HG02973 (cell line): ENCODE data around the gene TRPM3.

Source experiments
- ATAC-seq: cut with Tn5 transposase; IDR thresholded peaks from one replicate; pipeline ENCODE4 v1.9.1; 2021; ENCODE audit warnings: moderate library complexity; ENCODE audit not compliant: unreplicated experiment

TRPM3 gene

DNA sequence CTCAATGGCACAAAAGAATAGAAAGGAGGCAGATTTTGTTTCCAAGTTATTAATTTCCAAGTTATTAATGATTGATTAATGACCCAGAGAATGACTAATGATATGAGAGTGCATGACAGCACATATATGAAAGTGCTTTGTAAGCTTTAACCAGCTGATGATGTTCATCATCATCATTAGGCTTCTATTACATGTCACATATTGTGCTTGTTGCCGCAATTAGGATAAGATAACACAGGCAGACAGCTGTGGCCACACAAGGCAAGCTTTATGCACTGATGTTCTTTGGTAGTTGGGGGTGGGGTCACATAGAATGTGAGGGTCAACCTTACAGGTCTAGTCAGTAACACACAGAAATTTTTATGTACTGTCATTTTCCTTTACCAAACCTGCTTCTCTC is 219.7 kb downstream of the TRPM3 start:
- no peak for ATAC-seq

DNA sequence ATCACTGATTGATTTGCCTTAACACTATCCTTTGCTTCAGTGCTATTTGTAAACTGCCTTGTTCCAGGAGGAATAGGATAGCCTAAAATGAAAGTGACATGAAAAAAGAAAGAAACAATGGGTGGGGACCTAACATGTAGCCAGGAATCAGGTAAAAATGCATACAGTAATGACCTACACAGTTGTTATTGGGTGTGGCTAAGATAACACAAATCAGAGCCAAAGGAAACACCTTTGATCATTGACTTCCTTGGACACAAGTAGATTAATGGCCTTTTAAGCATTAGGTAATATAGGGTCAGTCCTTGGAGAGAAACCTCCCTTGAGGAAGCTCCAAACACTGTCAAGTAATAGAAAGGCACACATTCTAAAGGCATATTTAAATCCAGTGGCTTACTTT is 220.4 kb downstream of the TRPM3 start:
- ATAC-seq: no peak

DNA sequence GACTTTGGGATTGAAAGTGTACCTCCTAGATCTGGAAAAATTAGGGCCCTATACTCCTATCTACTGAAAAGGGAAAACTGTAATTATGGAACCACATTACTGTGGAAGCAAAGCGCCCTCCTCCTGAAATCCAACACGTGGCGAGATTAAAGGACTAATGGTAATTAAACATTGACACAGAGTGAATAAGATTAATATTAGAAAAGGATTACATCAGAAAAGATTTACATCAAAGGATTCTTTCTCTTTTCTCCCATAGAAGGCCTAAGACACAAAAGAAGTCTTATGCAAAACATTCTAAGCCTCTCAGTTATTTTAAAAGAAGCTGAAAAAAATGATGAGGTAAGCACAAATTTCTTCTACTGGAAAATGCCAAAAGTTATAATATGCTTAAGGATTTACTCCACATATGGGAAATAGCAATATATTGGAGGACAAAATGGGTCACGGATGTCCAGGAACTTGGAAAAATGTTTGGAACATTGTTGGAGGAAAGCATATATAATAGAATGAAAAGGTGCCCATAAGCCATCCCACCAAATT is 227.8 kb downstream of the TRPM3 start:
- no peak for ATAC-seq

DNA sequence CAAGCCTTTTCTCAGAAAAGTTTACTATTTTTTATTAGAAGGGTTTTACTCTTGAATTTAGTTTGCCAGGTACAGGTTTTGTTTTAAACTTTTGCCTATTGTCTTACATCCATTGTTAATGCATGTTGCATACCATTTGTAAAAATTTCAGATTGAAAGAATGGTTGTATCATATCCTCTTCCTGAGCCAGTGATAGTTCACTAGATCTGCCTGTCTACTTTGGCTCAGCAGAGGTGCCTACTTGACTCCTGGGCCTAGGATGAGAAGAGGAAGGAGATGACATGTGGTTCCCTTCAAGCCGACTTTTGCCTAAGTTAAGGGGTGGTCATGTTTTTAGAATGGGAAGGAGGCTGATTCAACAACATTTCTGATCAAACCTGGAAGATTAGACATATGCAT is 232.9 kb downstream of the TRPM3 start:
- ATAC-seq: no peak

DNA sequence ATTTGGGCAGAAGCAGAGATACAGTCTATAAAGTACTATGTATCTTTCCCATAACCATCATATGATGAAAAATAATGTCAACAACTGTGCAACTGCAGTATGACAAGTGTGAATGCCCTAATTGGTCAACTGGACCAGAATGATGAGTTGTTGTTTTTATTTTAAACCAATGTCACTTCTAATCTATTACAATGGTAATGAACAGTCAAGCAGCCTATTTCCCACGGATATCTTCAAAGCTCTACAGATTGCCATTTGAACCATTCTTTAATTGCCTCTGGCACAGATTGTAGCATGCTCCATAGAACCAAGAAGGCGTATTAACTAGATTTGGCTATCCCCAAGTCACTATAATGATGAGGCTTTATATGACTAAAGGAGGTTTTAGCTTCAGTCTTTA is 233.6 kb downstream of the TRPM3 start:
- ATAC-seq: no peak

DNA sequence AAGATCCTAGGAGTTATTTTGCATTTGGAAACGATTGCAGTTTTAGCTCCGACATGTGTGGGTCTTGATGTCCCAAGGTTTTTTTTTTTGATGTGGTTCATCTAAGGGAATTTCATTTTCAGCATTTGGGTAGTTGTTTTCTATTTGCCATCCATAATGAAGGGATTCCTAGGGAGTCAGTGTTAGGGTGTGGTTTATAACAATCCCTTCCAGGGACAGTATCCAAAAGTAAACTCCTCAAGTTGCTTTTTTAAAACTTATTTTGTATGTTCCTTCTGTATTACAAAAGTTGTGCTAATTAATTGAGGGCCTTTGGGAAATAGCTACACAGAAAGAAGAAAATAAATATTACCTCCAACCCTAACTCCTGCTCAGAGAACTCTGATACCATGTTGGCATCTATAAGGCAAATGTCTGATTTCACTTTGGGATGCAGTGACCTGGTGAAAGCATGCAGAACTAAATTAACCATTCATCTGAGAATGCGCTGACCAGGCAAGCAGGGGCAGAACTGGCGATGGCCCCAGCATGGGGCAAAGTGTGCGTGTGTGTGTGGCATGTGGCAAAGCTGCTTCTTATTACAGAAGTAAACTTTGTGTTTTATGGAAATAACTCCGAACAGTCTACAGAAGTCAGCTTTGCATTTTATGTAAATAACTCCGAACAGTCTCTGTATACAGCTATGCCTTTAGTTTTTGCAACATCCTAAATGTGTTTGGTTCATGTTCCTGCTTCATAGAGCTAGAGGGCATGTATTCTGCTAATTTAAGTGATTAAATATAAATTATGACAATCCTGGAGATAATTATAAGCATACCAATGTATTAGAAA is 237.2 kb downstream of the TRPM3 start:
- ATAC-seq: no peak

DNA sequence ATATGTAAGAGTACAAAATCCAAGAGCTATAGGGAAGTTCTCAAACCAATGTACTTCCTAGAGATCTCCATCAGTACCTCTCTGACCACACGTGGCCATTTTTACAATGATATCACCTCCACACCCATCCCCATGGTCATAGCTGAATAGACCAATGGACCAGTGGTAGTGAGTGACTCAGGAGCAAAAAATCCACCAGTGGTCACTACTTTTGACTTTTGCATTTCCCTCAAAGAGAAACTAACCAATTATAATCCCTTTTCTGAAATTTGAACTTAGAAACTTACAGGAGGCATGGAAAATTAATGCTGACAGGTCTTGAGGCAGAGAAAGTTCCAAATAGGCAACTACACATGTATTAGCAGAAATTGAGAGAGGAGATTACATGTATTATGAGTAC is 238.4 kb downstream of the TRPM3 start:
- no peak for ATAC-seq

DNA sequence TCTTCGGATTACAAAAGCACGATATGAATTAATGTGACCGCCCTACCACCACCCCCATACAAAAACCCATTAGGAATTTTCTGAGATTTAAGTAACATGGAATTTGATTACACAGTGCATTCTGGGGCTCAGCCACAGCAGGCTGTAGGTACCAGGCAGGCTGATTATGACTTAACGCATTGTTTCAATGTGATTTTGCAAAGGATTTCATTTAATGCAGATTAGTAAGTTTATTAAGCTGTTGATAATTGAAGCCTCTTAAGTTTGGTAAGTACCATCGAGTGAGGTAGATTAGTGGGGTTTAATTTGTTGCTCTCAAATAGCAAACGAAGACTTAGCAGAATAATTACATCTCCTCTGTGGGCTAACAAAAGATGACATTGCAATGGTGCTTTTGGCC is 240.1 kb downstream of the TRPM3 start:
- ATAC-seq: no peak

DNA sequence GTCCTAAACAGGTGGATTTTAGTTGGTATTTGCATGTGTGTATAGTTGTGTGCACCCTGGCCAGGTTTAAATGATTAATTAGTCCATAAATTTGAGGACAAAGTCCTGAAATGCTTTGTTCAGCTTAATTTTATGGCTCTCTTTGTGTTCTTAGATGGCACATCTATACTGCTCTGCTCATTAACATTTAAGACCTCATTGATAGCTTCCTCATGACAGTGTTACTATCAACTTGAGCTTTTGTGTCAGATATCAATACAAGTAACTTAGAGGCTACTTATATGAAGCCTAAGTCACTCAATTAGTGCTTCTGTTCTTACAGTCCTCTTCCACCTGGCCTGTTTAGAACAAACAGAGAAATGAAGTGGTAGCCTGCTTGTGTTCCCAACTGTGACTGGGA is 240.9 kb downstream of the TRPM3 start:
- ATAC-seq: no peak

DNA sequence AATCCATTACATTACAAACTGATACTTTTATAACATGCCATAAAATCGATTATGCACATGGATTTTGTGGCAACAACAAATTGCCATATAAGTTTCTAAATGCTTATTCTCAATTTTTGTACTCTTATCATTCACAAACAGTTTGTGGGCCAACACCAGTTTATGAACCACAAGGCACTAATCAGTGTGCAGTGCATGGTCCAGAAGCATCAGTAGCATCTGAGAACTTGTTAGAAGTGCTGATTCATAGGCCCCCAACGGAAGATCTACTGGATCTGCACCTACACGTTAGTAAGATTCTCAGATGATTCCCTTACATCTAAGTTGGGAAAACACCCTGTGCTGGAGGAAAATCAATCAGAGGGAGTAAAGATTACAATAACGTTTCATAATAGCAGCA is 242.8 kb downstream of the TRPM3 start:
- ATAC-seq: no peak

DNA sequence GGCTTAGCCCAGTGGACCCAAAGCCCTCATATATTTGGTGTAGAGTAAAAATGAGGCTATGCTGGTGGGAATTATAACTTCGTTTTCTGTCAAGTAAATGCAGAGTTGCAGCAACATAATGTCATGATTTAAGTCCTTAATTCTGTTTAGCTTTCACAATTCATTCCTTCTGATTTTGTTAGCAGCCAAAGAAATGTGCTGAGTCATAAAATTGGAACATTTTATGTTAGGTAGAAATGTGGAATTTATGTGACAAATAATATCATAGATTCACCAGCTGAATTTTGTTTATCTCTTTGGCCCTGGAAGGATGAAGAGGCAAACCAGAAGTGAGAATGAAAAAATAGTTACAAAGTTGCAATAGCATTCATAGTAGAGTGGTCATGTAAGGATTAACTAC is 247.0 kb downstream of the TRPM3 start:
- no peak for ATAC-seq

DNA sequence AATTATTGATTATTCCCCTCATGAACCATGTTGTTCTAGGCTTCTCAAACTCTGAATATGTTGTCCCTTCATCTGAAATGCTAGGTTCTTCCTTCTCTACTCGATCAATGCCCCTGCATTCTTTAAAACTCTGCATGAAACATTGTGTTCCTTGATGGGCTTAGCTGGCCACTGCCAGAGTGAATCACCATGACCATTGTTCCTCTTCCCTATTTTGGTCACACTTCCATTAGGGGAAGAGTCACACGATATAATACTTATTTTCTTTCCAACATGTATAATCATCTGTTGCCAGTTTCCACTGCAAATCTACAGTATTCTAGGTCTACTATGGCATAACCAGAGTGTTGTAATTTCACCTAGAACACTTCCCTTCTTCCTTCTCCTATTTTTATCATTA is 247.9 kb downstream of the TRPM3 start:
- no peak for ATAC-seq

DNA sequence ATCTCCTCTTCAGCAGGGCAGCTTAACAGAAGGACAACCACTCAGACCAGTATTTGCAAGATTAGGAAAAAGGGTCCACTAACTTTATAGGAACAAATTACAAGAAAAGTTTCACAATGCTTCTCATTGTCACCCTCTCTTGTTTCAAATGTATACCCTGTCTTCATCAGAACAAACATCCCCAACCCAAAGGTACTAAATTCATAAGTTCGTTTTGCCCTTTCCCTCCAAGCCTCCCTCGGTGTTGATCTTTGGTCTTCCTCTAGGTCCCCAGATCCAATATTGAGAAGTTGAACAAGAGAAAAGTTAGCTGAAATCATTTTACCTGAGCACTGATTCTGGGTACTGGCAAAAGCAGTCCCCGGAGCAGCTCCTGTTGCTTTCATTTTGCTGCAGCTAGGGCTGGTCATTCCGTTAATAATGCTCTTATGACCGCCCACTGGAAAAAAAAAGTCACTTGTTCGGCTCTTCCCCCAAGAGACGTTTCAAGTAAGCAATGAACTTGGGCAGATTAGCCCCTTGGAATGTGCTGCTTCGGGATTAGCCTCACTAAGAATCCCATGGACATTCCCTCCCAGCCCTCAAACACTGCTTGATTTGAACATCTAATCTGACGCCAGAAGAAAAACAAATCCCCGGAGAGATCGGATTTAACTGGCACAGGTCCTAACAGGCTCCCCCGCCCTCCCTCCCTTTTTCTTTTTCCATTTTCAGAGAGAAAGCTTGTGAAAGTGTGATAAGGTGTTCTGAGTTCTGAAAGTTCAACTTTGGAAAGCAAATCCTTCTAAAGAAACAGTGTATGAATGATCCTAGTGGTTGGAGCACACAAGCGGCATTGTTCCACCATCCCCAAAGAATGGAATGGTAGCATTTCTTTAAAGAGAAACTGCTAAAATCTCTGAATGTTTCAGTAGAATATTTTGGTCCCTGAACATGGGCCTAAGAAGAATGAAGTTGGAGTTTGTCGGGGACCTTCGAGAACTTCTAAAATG is 252.5 kb downstream of the TRPM3 start:
- ATAC-seq: no peak

DNA sequence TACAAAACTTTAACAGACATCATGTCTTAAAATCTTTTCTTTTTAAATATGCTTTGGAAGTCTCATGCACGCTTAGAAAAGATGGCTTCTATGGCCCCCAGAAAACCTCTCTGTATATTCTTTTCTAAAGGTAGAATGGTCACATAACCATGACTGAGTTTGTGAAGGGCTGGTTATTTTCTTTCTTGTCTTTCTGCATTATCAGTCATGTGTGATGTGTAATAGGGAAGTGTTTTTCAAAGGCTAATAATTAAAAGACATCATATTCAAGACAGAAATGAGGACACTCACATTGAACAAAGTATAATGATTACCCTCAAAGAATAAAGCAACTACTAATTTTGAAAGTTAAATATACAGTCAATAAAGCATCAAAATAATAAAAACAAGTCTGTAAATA is 253.4 kb downstream of the TRPM3 start:
- no peak for ATAC-seq

DNA sequence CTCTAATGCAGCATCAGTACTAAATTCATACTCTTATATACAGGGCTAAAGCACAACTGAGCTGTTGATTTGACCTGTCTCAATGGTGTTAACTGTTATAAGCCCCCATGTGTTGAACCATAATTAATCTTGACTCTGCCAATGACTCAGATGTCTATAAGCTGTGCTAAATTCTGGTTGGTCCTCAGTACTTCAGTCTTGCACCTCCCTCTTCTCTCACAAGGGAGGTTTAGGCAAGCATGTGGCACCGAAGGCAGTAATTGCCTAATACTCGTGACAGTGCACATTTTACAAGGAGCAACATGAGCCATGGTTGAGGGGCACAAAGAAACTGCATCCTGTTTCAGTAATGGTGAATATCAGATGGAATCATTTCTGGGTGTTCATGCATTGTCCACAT is 255.9 kb downstream of the TRPM3 start:
- ATAC-seq: no peak

DNA sequence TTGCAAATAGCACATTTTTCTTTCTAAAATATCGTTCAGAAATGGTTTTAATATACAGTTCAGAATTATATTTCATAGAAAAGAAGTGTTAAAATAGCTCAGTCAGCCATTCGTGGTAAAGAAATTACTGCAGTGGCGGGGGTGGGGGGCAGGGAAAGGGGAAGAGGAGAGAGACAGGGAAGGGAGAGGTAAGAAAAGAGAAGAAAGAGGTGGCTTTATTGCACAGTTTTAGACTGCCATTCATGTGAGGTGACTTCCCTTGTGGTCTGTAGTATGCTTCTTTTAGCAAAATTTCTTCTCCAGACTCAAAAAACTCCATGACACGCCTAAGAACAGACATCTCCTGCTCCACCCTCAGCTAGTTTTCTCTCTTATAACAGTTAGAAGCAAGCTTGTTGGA is 259.6 kb downstream of the TRPM3 start:
- ATAC-seq: no peak

DNA sequence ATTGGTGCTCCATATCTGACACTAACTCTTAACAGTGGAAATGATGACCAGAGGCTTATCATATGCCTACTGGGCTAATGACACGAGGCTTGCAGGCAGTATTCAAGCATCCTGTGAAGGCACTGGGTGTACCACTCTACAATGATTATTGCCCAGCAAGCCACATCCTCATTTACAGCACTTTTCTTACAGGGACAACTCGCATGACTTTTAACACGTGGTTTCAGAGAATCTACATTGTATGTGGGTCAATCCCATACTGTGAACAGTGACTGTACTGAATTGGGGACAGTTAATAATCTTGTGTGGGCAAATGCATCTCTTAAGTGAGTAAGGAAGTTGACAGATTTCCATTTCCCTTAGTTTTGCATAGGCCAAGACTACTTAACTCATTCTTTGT is 260.0 kb downstream of the TRPM3 start:
- ATAC-seq: no peak

DNA sequence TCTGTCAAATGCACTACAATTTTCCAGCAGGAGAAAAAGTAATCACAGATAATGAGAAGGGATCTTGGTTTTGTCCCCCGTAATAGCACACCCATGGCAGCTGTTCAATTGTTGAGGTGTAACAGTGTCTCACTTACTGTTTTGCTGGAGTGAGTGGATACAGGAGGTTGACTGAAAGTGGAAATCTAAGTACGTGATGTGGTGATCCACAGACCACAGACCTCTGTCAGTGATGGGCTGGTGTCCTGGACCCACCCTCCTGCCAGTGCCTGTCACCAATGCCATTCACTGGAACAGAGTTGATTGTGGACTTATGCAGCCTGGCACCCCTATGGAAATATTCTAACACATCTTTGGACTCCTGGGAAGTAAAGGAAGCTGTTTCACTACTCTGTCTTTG is 261.7 kb downstream of the TRPM3 start:
- no peak for ATAC-seq

DNA sequence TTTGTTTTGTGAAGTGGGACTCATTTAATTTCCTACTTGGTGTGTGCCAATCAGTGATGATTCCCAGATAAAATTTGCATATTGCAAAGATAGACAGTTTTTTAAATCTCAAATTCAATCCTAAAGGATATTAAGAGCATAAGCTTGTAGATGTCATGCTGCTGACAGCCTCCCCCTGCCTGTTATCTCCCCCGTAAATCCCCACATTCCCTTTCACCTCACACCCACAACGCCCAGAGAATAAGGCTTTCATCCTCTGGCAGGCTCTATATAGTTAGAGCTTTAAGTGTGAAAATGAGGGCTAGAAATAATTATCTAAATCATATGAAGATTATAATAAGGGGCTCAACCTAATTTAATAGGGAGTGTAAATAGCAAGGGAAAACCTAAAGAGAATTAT is 265.0 kb downstream of the TRPM3 start:
- ATAC-seq: no peak

DNA sequence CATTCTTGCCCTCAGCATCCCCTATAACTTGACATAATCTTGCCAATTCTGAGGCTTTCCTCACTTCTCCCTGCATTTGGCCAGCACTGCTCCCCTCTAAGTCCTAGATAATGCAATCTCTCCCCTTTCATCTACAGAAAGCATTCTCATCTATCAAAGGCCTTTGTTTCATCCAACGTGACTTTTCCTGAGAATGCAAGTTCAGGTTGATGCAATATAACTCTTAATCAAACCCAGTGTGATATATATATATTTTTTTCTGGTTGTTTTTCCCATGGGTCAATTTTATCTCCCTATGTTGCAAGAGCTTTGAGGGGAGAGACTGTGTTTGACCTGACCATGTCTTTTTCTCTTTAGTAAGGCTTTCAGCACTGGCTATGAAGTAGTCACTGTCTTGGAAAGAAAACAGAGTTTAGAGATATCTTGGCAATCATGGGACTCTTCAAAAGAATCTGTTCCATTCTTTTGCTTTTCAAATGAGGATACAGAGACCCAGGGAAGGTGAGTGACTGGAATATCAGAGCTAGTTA is 268.6 kb downstream of the TRPM3 start:
- no peak for ATAC-seq

DNA sequence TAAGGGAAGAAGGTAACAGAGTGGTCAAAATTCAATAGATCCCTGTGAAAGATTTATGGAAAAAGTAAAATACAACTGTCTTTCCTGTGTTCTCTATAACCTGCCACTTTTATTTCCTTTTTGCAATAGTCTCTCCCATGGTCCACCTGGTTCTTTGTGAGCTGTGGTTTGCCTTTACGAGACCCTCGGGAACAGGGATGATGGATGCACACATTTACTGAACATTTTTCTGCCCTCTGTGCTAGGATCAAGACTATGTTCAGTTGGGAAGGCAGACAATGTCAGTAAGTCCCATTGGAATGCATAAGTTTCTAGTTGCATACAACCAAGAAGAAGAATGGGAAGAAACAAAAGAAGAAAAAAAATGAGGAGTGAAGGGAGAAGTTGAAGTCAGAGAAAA is 281.2 kb downstream of the TRPM3 start:
- no peak for ATAC-seq

DNA sequence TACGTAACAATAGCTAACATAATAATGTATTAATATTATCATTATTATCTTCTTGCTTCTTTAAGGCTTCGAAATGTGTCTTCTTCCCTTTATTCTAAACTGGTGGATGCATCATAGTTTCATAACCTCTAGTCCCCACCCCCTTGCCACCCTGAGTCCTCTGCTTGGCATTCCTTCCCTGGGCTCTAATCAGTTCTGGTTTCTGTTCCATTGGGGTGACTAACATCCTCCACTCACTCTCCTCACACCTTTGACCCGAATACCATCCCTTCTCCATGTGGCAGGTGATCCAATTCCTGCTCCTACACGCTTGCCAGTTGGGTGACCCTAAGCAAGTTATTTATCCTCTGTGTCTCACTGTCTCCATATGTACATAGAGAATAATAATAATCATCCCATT is 286.1 kb downstream of the TRPM3 start:
- no peak for ATAC-seq
